GM19324 (cell line): ENCODE measurements around the gene CRYBG1.

Source experiments
- ATAC-seq: cut with Tn5 transposase; IDR thresholded peaks from one replicate; pipeline ENCODE4 v1.9.1; 2021; ENCODE audit warnings: mild to moderate bottlenecking, moderate library complexity; ENCODE audit not compliant: unreplicated experiment, low FRiP score

Gene CRYBG1

GRCh38 chr6:106519460-106520394 lies 159.2 kb downstream of the CRYBG1 start:
- ATAC-seq = peak; percentile 57

GRCh38 chr6:106520711-106521401 lies 160.3 kb downstream of the CRYBG1 start:
- peak; percentile 59 for ATAC-seq

GRCh38 chr6:106522562-106523250 lies 162.2 kb downstream of the CRYBG1 start:
- no peak for ATAC-seq

- peak; percentile 54 for ATAC-seq
Observed at GRCh38 chr6:106525107-106525881, 164.8 kb downstream of the CRYBG1 start.

- no peak for ATAC-seq
Observed at GRCh38 chr6:106525882-106526275, 165.4 kb downstream of the CRYBG1 start.

- ATAC-seq = no peak
Observed at GRCh38 chr6:106527117-106527516, 166.6 kb downstream of the CRYBG1 start.

GRCh38 chr6:106527979-106528378 lies 167.5 kb downstream of the CRYBG1 start:
- no peak for ATAC-seq

GRCh38 chr6:106528521-106528920 lies 168.0 kb downstream of the CRYBG1 start:
- ATAC-seq = no peak

GRCh38 chr6:106529438-106529837 lies 168.9 kb downstream of the CRYBG1 start:
- no peak for ATAC-seq

GRCh38 chr6:106530026-106530425 lies 169.5 kb downstream of the CRYBG1 start:
- ATAC-seq = no peak

- no peak for ATAC-seq
Observed at GRCh38 chr6:106530502-106530901, 170.0 kb downstream of the CRYBG1 start.

GRCh38 chr6:106533054-106533453 lies 172.5 kb downstream of the CRYBG1 start:
- ATAC-seq = no peak

- no peak for ATAC-seq
Observed at GRCh38 chr6:106534004-106534403, 173.5 kb downstream of the CRYBG1 start.

GRCh38 chr6:106534564-106534982 lies 174.1 kb downstream of the CRYBG1 start:
- ATAC-seq = no peak

- no peak for ATAC-seq
Observed at GRCh38 chr6:106535012-106535411, 174.5 kb downstream of the CRYBG1 start.

GRCh38 chr6:106536357-106536756 lies 175.8 kb downstream of the CRYBG1 start:
- ATAC-seq = no peak

- no peak for ATAC-seq
Observed at GRCh38 chr6:106536851-106537250, 176.3 kb downstream of the CRYBG1 start.

- ATAC-seq = no peak
Observed at GRCh38 chr6:106537662-106538061, 177.1 kb downstream of the CRYBG1 start.

GRCh38 chr6:106538145-106538544 lies 177.6 kb downstream of the CRYBG1 start:
- no peak for ATAC-seq

GRCh38 chr6:106539936-106540335 lies 179.4 kb downstream of the CRYBG1 start:
- ATAC-seq = no peak
